ENCODE data around the gene SGSM1.

GRCh38 chr22:24942301-24942700 is 136.3 kb downstream of the SGSM1 start:
- TF ChIP-seq POLR2A (IDR thresholded peaks at IDR 0.05; ENCODE audit: low read depth, low read length) (no peak), CTCF (conservative IDR thresholded peaks at IDR 0.05; ENCODE audit: low read depth, low read length) (no peak)

Measured in IMR-90 (cell line).